K562 (cell line): ENCODE results near the gene SLC25A48. TPM values are rescaled to one million over a fixed set of nuclear protein-coding genes. Genes with fewer than 3 reads are reported as not detected.

Experiments used
- ATAC-seq: fragments of 200-7000 bp; cut with Tn5 transposase; 3 replicates; pipeline ENCODE4 v1.9.1; 2020; ENCODE audit warnings: moderate library complexity
- BruUV-seq: library from RNA; stranded (reverse); fragments of 400-500 nt; replicated peaks from 2 replicates; lab custom pipeline; 2021; lab: Mats Ljungman, UMichigan
- CTCF ChIA-PET: fragments of 300-600 bp; formaldehyde crosslinking; extraction: SDS; loops from one replicate; lab custom pipeline; 2021; ENCODE audit warnings: low intra/inter-chr PET ratio; lab: Yijun Ruan, JAX
- POLR2A ChIA-PET: fragments of 300-600, 350-650 bp; sonication (Branson Sonifier 250); formaldehyde crosslinking; extraction: SDS; loops from one replicate; lab custom pipeline; 2021; ENCODE audit warnings: antibody characterized with exemption, inconsistent platforms; lab: Yijun Ruan, JAX
- DNase-seq, 4 experiments: peaks; one replicate each; pipeline versions ENCODE4 v3.0.0 to v3.0.0-alpha.2; 2011 to 2018; ENCODE audit warnings: low spot score in 3 of 4, mixed read lengths in 3 of 4; ENCODE audit errors: extremely low read depth in 1 of 4
- FAIRE-seq: peaks from 2 replicates; lab custom pipeline; 2011; peaks lifted over from hg19 to GRCh38; lab: Jason Lieb, UNC
- H2AFZ ChIP-seq: 2 replicates; pipeline ENCODE4 v1.6.0; 2011; ENCODE audit warnings: low read depth, low read length, control low read depth, inconsistent platforms
- H3K27ac ChIP-seq: fragments of 200-600 bp; 3 replicates; pipeline ENCODE4 v1.8.0; 2011; ENCODE audit warnings: low read depth, mild to moderate bottlenecking, control low read depth, inconsistent platforms, low read length, moderate library complexity, mixed read lengths; ENCODE audit errors: extremely low read depth
- H3K27me3 ChIP-seq, 2 experiments: fragments of 300-600 bp in 1 of 2; 2 replicates in 1 of 2; 3 replicates in 1 of 2; pipeline versions ENCODE4 v1.6.0 to v1.8.0; 2011; ENCODE audit warnings: inconsistent platforms in 2 of 2, low read length in 2 of 2, mild to moderate bottlenecking in 1 of 2, mixed read lengths in 1 of 2, moderate library complexity in 1 of 2; ENCODE audit not compliant: control insufficient read depth in 2 of 2, insufficient read depth in 2 of 2
- H3K36me3 ChIP-seq: fragments of 300-600 bp; 3 replicates; pipeline ENCODE4 v1.8.0; 2011; ENCODE audit warnings: mild to moderate bottlenecking, low read length, inconsistent platforms; ENCODE audit not compliant: control insufficient read depth, insufficient read depth
- H3K4me1 ChIP-seq, 2 experiments: fragments of 200-600 bp in 1 of 2; replicated peaks in 1 of 2; 2 replicates in 1 of 2; 3 replicates in 1 of 2; pipeline versions ENCODE4 v1.5.1 to v1.8.0; 2011; ENCODE audit warnings: inconsistent platforms in 2 of 2, low read length in 2 of 2, mild to moderate bottlenecking in 1 of 2, mixed read lengths in 1 of 2, moderate library complexity in 1 of 2; ENCODE audit not compliant: control insufficient read depth in 2 of 2, insufficient read depth in 2 of 2
- H3K4me2 ChIP-seq: 2 replicates; pipeline ENCODE4 v1.6.1; 2011; ENCODE audit warnings: low read length, control low read depth, inconsistent platforms, mixed read lengths; ENCODE audit not compliant: insufficient read depth
- H3K4me3 ChIP-seq: fragments of 200-600 bp; sonication (generic), shearing (Covaris generic); 2 replicates; pipeline ENCODE4 v1.5.1; 2016; ENCODE audit warnings: control low read depth, inconsistent platforms
- H3K79me2 ChIP-seq: fragments of 200-600 bp; 3 replicates; pipeline ENCODE4 v1.8.0; 2011; ENCODE audit warnings: low read length, inconsistent platforms; ENCODE audit not compliant: control insufficient read depth, insufficient read depth
- H3K9ac ChIP-seq, 2 experiments: 2 replicates each; pipeline versions ENCODE4 v1.6.0 to v1.6.1; 2011; ENCODE audit warnings: low read depth in 2 of 2, low read length in 2 of 2, control low read depth in 1 of 2, inconsistent platforms in 1 of 2, mild to moderate bottlenecking in 1 of 2, mixed read lengths in 1 of 2; ENCODE audit not compliant: insufficient read depth in 1 of 2
- H3K9me1 ChIP-seq: one replicate; pipeline ENCODE4 v1.6.0; 2011; ENCODE audit warnings: inconsistent platforms, mild to moderate bottlenecking, low read length, moderate library complexity; ENCODE audit not compliant: control insufficient read depth, insufficient read depth
- H3K9me3 ChIP-seq: replicated peaks from 2 replicates; pipeline ENCODE4 v1.5.1; 2011; ENCODE audit warnings: low read depth, low read length, inconsistent platforms; ENCODE audit not compliant: control insufficient read depth, insufficient read depth
- H4K20me1 ChIP-seq: replicated peaks from 2 replicates; pipeline ENCODE4 v1.6.1; 2011; ENCODE audit warnings: low read length, inconsistent platforms, mixed read lengths; ENCODE audit not compliant: control insufficient read depth, insufficient read depth
- GTF2F1 ChIP-seq: IDR thresholded peaks from 2 replicates; pipeline ENCODE4 v1.6.1; 2011; ENCODE audit warnings: low read depth, low read length, improper control_type of control experiment
- HMG20A ChIP-seq: fragments of 450-650 bp; formaldehyde crosslinking; conservative IDR thresholded peaks from 2 replicates; pipeline ENCODE4 v1.4.0; 2020; ENCODE audit warnings: mild to moderate bottlenecking, mixed read lengths
- NELFE ChIP-seq: IDR thresholded peaks from 2 replicates; pipeline ENCODE4 v1.6.1; 2011; ENCODE audit warnings: mild to moderate bottlenecking; ENCODE audit not compliant: insufficient read depth, insufficient read length
- TAF1 ChIP-seq: IDR thresholded peaks from 2 replicates; pipeline ENCODE4 v1.6.1; 2011; ENCODE audit warnings: mild to moderate bottlenecking, low read length, moderate library complexity; ENCODE audit not compliant: insufficient read depth, control insufficient read depth, severe bottlenecking; ENCODE audit errors: extremely low read depth
- WGBS: fragments of 100-300 bp; shearing (Covaris generic); methylation state at CpG from one replicate; pipeline ENCODE4 v1.1.6; 2016; ENCODE audit warnings: low coverage, mixed read lengths; ENCODE audit not compliant: insufficient coverage; ENCODE audit errors: missing lambda C conversion rate; 5-methylcytosine and 5-hydroxymethylcytosine counted together
- in situ Hi-C: fragments of 300-500 bp; cut with MboI; formaldehyde crosslinking; loops from 4 replicates; pipeline ENCODE4 v1.15.0; 2018; ENCODE audit warnings: inconsistent platforms, mixed read lengths
- intact Hi-C: fragments of 100-400 bp; cut with micrococcal nuclease; formaldehyde crosslinking; loops from 2 replicates; pipeline ENCODE4 v1.14.2; 2022
- polyA plus RNA-seq, 8 experiments: library from polyadenylated mRNA; depleted of rRNA in 4 of 8; stranded (reverse) in 5 of 8; unstranded in 3 of 8; fragments of >200 nt; fragmentation: Nextera tagmentation in 2 of 8; fragmentation: Illumina TruSeq in 1 of 8; extraction: Ambion mirVana in 2 of 8; extraction: Trizol in 1 of 8; gene quantifications; 2 replicates each; pipeline versions ENCODE4 v1.2.1 to v1.2.3, GENCODE V29; 2011 to 2014; ENCODE audit warnings: inconsistent platforms in 1 of 8, missing spikeins in 1 of 8
- total RNA-seq, 7 experiments: library from RNA; depleted of rRNA in 6 of 7; stranded (reverse); fragments of >200 nt in 6 of 7; fragmentation: Illumina TruSeq in 2 of 7; extraction: Trizol in 2 of 7; gene quantifications; 2 replicates each; pipeline versions ENCODE4 v1.2.1 to v1.2.3, GENCODE V29; 2011 to 2021; ENCODE audit warnings: low replicate concordance in 1 of 7
- TF ChIP-seq, protein P1 (sequence below): fragments of 250-450 bp; sonication (Bioruptor Pico); IDR thresholded peaks from 2 replicates; pipeline ENCODE4 v1.5.0; 2020; ENCODE audit warnings: mild to moderate bottlenecking, borderline replicate concordance

The SLC25A48 gene
- total and polyA plus RNA-seq, 9 of the 15 experiments (the other 6 are each of a cell fraction or from before 2014, with no cell fraction given), result 0.08 to 0.35 (median 0.23) TPM; not detected in 1

GRCh38 chr5:135824541-135825041, 9.9 kb upstream of the SLC25A48 start:
- Histone ChIP-seq H3K9ac (no peak overlapping the region), H2AFZ (no peak overlapping the region), H3K79me2 (no peaks in the 10 kb centered on the region), H3K9me3 (no peaks in the 10 kb centered on the region), H3K4me2 (no peak overlapping the region), H3K27ac (no peak overlapping the region), H4K20me1 (peaks cover 4% of the 10 kb centered on the region; the same call in 1 of the 2 replicates), H3K27me3 (peaks cover 0 to 33% of the 10 kb centered on the region in 2 experiments; a peak in 2 of 5 replicates), H3K9me1 (no peaks in the 10 kb centered on the region), H3K4me3 (no peak overlapping the region), H3K36me3 (no peaks in the 10 kb centered on the region), H3K4me1 (no peaks in the 10 kb centered on the region)
- no peak for ATAC-seq
- no TSS peak for BruUV-seq
- ChIA-PET POLR2A (interaction anchor here (0.5 kb wide), 1 partner anchor 383 kb away, joined by 3 read pairs; no protein-coding TSS in a partner anchor), CTCF (no interaction called here)
- TF ChIP-seq NELFE (no peak), HMG20A (CRISPR knock-in tag) (no peak)
- FAIRE-seq, result no peak
- intact Hi-C loops, result no loop called here
- 2% methylated on average over 7 of the region's 7 CpGs for WGBS
- DNase-seq, result no peak
- in situ Hi-C loops, result no loop called here

DNA sequence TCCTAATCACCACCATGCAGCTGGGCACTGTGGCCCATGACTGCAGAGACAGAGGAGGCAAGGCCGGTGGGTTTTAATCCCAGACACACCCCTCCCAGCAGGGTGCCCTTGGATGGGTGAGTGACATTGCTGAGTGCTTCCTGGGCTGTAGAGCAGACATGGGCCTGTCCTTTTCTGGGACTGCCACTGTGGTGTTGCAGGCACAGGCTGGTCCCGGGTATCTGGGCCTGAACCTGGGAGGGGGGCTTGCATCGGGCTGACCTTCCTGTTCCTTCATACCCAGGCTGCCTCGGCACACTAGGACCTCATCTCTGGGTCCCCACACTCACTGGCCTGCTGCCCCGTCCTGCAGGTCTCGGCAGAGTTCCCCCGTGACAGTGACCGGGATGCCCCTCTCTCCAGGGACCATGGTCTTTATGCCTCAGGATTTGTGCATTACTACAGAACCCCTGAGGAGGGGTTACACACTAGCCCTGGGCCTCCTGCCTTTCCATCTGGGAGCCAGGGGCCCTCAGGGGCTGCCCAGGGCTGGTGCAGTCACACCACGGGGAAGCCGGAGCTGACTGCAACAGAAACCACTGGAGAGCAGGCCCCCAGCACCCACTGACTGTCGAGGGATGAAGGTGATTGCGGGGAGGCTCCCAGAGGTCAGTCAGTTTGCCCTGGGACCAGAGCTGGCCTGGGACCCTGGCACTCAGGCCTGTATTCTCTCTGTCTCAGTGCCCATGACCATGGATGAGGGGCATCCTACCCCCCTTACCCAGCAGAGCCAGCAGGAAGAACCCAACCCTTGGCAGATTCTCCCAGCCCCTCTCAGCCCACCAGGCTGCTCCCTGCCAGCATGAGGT, 8.9 kb upstream of the SLC25A48 start:
- DNase-seq, result no peak
- H3K4me3 ChIP-seq, result no peak overlapping the region
- in situ Hi-C loops, result no loop called here
- ChIA-PET POLR2A (interaction anchor here (0.6 kb wide), 2 partner anchors 472 to 1145 kb away, joined by 3 to 6 read pairs; no protein-coding TSS in a partner anchor), CTCF (no interaction called here)
- H2AFZ ChIP-seq, result no peak overlapping the region
- no peak overlapping the region for H3K4me2 ChIP-seq
- no peak overlapping the region for H3K27ac ChIP-seq
- no peaks in the 10 kb centered on the region for H3K79me2 ChIP-seq
- peak overlapping the region in 1 of 2 experiments; percentile 15; a peak in 1 of 4 replicates for H3K9ac ChIP-seq
- no peaks in the 10 kb centered on the region for H3K9me3 ChIP-seq
- WGBS, result 1% methylated on average over 12 of the region's 12 CpGs
- no peaks in the 10 kb centered on the region for H3K9me1 ChIP-seq
- FAIRE-seq, result no peak
- H3K27me3 ChIP-seq, result peaks cover 0 to 37% of the 10 kb centered on the region in 2 experiments; a peak in 2 of 5 replicates
- no peaks in the 10 kb centered on the region for H3K36me3 ChIP-seq
- no peak for TF ChIP-seq TAF1
- TF ChIP-seq, protein P1, sequence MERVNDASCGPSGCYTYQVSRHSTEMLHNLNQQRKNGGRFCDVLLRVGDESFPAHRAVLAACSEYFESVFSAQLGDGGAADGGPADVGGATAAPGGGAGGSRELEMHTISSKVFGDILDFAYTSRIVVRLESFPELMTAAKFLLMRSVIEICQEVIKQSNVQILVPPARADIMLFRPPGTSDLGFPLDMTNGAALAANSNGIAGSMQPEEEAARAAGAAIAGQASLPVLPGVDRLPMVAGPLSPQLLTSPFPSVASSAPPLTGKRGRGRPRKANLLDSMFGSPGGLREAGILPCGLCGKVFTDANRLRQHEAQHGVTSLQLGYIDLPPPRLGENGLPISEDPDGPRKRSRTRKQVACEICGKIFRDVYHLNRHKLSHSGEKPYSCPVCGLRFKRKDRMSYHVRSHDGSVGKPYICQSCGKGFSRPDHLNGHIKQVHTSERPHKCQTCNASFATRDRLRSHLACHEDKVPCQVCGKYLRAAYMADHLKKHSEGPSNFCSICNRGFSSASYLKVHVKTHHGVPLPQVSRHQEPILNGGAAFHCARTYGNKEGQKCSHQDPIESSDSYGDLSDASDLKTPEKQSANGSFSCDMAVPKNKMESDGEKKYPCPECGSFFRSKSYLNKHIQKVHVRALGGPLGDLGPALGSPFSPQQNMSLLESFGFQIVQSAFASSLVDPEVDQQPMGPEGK (CRISPR knock-in tag), result no peak
- no peak for TF ChIP-seq GTF2F1
- H3K4me1 ChIP-seq, result no peaks in the 10 kb centered on the region
- no TSS peak for BruUV-seq
- ATAC-seq, result no peak
- intact Hi-C loops, result no loop called here
- H4K20me1 ChIP-seq, result peaks cover 4% of the 10 kb centered on the region; the same call in 1 of the 2 replicates
